SHP77 treated with DMSO at 0.1 percent for 48 hours (cell line): ENCODE data around the gene HIPK3.
"Not testable (repeated sequence)": the region's sequence is repeated elsewhere in the genome, so short reads cannot be mapped to it uniquely, and the experiment has no call there.

Experiments
- DNase-seq: peaks from one replicate; lab custom pipeline; 2025; lab: John Stamatoyannopoulos, UW

HIPK3 gene

GRCh38 chr11:33358150-33358831 lies 101.1 kb downstream of the HIPK3 start:
- no peak for DNase-seq

- DNase-seq: no peak
Observed at GRCh38 chr11:33360642-33361041, 103.5 kb downstream of the HIPK3 start.

DNA sequence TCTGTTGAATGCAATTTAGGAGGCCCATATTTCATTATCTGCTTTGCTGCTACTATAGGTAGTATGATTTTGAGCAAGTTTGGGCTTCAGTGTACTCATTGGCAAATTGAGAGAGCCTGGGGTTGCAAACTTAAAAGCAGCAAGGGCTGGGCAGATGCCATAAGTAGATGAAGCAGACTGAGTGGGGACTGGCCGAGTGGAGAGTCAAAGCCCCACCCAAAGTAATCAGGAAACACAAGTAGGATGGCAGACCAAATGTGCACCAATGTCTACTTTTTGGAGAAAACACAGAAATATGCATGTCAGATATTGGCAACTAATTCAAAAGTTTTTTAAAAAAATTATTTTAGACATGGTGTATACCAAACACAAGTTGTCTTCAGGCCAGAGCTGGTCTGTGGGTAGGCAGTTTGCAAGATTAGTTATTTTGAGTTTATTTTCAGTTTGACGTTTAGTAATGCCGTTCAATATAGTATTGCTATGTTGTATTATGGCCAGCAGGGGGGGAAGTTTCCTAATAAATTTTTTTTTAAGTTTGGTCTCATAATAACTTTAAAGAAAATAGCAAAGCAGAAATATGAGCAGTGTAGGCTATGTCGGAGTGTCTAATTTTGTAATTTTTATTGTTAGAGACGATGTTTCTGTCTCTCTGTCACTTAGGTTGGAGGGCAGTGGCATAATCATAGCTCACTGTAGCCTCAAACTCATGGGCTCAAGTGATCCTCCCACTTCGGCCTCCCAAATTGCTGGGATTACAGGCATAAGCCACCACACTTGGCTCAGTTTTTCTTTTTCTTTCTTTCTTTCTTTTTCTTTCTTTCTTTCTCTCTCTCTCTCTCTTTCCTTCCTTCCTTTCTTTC lies 105.1 kb downstream of the HIPK3 start:
- no peak for DNase-seq

DNA sequence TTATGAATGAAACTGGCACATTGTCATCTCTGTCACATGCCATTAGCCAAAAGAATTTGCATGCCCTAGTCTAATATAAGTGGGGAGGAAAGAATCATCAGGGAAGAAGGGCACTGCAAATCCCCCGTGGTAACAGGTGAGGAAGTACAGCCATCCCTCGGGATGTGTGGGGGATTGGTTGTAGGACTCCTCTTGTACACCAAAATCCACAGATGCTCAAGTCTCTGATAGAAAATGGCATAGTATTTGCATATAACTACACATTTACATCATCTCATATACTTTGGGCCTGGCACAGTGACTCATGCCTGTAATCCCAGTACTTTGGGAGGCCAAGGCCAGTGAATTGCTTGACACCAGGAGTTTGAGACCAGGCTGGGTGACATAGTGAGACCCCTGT lies 109.7 kb downstream of the HIPK3 start:
- no peak for DNase-seq

DNA sequence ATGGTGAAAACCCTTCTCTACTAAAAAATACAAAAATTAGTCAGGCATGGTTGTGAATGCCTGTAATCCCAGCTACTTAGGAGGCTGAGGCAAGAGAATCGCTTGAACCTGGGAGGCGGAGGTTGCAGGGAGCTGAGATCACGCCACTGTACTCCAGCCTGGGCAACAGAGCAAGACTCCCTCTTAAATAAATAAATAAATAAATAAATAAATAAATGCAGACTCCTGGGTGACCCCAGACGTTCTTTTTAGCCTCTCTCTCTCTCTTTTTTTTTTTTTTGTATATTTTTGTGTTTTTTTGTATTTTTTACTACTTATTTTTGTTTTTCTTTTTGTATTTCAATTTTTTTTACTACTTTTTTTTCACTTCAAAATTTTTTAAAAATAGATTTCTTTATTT lies 111.3 kb downstream of the HIPK3 start:
- DNase-seq: not testable (repeated sequence)

- DNase-seq: no peak
Observed at GRCh38 chr11:33368931-33369330, 111.8 kb downstream of the HIPK3 start.

DNA sequence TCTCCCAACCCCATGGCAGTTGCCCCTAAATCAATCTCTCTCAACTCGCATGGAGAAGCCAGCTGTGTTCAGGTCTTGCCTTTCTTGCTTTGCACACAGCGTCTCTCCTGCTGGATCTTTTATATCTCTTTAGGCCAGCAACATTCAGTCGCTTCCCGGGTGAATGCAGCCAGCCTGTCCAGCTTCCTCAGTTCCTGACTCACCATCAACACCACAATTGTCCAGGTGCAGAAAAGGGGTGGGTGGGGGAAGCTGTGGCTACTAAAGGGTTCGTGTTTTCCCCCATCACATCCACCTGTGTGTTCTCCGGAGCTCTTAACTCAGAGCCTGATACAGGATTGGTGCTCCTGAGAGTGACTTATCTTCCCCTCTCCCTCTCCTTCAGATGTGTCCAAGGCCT lies 116.5 kb downstream of the HIPK3 start:
- DNase-seq: no peak

- no peak for DNase-seq
Observed at GRCh38 chr11:33375236-33375635, 118.1 kb downstream of the HIPK3 start.

DNA sequence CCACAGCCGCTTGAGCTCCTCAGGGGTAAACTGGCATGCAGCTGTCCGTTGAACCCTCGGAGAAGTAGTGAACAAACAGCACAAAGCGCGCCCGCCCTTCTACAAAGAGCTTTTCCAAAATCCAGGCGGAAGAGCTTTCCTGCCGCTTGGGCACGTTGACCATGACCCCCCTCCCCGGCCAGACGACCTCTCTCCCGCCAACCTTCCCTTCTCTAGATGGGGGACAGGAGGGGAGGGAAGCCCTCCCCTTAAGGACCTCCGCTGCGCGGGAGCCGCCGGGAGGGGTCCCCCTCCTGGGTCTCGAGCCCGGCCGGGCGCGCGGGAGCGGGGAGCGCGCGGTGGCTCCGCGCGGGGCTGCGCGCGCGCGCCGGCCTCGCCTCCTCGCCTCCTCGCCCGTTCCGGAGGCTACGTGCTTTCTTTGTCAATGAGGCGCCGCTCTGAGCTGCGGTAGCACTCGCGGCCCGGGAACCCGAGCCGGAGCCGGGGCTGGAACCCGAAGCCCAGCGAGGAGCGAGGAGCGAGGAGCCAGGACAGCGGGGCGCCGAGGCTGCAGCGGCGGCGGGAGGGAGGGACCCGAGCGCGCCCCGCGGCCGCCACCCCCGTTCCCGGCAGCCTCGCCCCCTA lies 118.6 kb downstream of the HIPK3 start, which contains the start of gene KIAA1549L:
Gene KIAA1549L, plus strand, starts transcription at position 421 of the 624 bp plus-strand sequence.
- no peak for DNase-seq

- no peak for DNase-seq
Observed at GRCh38 chr11:33376331-33377310, 119.4 kb downstream of the HIPK3 start.

GRCh38 chr11:33377412-33378370 lies 120.5 kb downstream of the HIPK3 start:
- no peak for DNase-seq

- no peak for DNase-seq
Observed at GRCh38 chr11:33379947-33380346, 122.8 kb downstream of the HIPK3 start.

- no peak for DNase-seq
Observed at GRCh38 chr11:33383075-33383919, 126.1 kb downstream of the HIPK3 start.

- DNase-seq: no peak
Observed at GRCh38 chr11:33383920-33384209, 126.7 kb downstream of the HIPK3 start.

DNA sequence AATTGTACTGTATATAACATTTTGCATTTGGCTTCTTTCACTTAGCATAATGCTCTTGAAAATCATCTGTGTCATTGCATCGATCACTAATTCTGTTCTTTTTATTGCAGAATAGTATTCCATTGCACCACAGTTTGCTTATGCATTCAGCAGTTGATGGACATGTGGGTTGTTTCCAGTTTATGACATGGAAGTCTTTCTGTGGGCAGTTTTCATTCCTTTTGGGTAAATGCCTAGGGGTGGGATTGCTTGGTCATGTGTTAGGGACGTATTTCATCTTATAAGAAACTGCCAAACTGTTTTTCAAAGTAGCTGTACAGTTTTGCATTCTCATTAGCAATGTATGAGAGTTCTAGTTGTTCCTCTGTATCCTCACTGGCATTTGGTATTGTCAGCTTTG lies 127.0 kb downstream of the HIPK3 start:
- DNase-seq: no peak

GRCh38 chr11:33387581-33387980 lies 130.4 kb downstream of the HIPK3 start:
- no peak for DNase-seq

DNA sequence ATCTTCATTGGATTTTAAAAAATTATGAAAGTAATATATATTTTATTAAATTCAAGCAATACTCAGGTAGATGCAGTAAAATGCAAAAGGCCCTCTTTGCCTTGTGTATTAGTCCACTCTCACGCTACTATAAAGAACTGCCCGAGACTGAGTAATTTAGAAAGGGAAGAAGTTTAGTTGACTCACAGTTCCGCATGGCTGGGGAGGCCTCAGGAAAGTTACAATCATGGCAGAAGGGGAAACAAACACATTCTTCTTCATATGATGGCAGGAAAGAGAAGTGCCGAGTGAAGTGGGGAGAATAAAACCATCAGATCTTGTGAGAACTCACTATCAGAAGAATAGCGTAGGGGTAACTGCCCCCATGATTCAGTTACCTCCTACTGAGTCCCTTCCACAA lies 130.8 kb downstream of the HIPK3 start:
- no peak for DNase-seq

DNA sequence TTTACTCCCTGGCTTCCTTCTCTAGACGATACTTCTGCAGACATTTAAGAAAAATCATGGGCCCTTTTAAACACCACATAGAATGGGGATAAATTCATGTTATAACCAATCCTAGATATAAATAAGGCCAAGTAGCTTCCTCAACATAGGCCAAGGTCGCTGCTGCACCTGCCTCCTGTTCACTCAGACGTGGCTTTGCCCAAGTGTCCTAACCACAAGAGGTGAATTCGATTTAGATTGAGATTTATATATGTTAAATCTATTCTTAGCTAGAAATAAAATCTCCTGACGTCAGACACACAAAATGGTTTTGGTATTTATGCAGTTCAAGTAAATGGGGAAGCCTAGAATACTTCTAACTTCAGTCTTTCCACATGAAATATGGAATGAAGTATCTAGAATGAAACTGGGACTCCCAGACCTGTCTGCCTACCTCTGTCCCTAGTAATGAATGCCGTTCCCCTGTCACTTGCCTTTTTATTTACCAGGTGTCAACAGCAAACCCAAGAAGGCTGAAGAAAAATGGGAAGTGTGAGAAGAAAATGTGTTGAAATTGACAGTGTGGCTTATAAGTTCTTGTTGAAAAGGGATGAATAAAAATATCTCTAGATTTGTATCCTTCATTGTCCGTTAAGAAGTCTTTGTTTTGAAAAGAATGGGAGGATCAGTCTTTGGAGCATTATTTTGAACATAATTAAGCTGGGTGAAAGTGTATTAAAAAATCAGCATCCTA lies 131.8 kb downstream of the HIPK3 start:
- no peak for DNase-seq

DNA sequence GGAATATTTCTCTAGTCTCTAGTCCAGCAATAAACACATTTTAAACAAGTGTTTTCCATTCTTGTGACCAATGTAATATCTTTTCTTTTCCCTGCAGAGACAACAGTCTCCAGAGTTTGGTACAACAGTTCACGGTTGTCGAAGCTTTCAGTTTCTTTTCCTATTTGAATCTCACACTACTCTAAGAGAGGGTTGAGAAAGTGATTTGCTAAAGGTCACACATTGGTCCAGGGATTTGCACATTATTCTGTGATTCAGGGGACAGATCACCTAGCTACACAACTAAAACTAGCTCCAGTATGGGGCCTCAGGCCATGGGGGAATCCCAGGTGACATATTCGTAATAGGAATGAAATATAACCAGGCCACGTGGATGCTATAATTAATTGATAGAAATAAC lies 132.5 kb downstream of the HIPK3 start:
- DNase-seq: no peak
